ENCODE measurements around the gene SLC25A13.

DNA sequence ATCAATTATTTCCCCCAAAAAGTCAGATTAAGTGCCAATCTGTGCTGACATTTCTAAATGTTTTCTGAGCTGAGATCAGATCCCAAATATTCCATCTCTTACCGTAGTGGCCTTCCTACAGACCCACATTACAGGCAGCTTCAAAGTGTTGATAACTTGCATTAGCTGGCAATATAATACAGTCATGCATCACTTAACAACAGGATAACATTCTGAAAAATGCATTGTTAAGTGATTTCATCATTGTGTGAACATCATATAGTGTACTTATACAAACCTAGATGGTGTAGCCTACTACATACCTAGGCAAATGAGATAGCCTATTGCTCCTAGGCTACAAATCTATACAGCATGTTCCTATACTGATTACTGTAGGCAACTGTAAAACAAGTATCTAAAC lies 22.4 kb downstream of the SLC25A13 start:
- TF ChIP-seq, protein P1, sequence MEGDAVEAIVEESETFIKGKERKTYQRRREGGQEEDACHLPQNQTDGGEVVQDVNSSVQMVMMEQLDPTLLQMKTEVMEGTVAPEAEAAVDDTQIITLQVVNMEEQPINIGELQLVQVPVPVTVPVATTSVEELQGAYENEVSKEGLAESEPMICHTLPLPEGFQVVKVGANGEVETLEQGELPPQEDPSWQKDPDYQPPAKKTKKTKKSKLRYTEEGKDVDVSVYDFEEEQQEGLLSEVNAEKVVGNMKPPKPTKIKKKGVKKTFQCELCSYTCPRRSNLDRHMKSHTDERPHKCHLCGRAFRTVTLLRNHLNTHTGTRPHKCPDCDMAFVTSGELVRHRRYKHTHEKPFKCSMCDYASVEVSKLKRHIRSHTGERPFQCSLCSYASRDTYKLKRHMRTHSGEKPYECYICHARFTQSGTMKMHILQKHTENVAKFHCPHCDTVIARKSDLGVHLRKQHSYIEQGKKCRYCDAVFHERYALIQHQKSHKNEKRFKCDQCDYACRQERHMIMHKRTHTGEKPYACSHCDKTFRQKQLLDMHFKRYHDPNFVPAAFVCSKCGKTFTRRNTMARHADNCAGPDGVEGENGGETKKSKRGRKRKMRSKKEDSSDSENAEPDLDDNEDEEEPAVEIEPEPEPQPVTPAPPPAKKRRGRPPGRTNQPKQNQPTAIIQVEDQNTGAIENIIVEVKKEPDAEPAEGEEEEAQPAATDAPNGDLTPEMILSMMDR (conservative IDR thresholded peaks at IDR 0.05 in 1 of 2, IDR thresholded peaks at IDR 0.05 in 1 of 2; ENCODE audit: low read depth in 1 of 2, low read length in 2 of 2): no peak
- TF ChIP-seq EZH2 (IDR thresholded peaks at IDR 0.05; ENCODE audit: low read length, missing control alignments): no peak
